Stimulated activated naive CD4-positive, alpha-beta T cell (primary cell): ENCODE data around the gene CYP46A1.

ENCODE experiments used
- DNase-seq, 6 experiments: peaks; one replicate each; lab custom pipeline; 2025; lab: John Stamatoyannopoulos, UW

The CYP46A1 gene

DNA sequence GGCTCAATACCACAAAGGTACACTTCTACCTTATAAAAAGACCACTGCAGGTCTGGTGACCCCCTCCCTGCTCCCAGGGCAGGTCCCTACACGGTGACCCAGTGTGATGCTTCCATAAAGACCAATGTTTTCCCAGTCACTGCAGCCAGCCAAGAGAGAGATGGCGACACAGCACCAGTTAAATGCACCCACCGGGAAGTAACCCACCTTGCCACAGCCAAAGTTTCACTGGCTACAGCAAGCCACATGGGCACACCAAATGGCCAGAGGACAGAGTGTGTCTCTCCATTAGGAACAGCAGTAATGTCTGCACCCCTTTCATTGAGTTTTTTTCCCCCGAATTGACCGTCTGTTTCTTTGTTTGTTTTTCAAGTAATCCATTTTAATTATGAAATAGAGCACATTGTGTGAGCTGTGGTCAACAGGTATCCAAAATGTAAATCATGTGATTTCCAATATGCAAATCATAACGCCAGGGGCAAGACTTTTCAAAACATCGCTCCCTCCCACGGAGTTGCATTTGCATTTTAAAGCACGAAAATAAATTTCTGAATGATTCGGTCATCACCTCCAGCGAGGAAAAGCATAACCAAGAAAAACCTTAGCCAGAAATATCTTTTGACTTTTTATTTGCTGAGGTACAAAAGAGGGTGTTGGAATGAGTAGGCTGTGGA is 60.2 kb downstream of the CYP46A1 start:
- no peak for DNase-seq

DNA sequence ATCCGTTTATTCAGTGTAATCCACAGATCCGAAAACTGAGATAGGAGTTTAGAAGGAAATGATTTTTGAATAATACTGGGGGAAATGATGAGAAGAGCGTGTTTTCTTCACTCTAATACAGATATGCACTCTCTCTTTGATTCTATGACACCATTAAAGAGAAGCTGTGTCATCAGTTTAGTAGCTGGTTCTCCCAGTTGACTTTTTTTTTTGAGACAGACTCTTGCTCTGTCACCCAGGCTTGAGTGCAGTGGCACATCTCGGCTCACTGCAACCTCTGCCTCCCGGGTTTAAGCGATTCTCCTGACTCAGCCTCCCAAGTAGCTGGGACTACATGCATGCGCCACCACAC is 60.8 kb downstream of the CYP46A1 start:
- DNase-seq: no peak

- DNase-seq: no peak
Observed at GRCh38 chr14:99745307-99745951, 61.3 kb downstream of the CYP46A1 start.

DNA sequence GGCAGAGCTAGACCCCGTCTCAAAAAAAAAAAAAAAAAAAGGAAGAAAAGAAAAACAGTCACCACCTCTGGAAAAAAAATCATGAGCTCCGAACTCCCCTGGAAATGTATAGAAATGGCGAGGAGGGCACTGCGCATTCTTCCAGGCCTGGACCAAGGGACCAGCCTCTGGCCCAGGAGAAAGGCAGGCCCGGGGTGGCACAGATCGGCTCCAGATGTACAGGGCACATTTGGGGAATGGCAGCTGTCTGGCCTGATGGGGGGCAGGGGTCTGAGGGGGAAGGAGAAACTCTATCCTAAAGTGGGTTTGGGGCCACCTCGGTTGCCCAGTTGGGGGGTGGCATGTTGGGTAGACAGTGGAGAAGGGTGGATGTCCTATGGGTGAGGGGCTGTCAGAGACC is 63.1 kb downstream of the CYP46A1 start:
- no peak for DNase-seq

GRCh38 chr14:99747582-99748330 is 63.7 kb downstream of the CYP46A1 start:
- no peak for DNase-seq

- no peak for DNase-seq
Observed at GRCh38 chr14:99748529-99748928, 64.4 kb downstream of the CYP46A1 start.

DNA sequence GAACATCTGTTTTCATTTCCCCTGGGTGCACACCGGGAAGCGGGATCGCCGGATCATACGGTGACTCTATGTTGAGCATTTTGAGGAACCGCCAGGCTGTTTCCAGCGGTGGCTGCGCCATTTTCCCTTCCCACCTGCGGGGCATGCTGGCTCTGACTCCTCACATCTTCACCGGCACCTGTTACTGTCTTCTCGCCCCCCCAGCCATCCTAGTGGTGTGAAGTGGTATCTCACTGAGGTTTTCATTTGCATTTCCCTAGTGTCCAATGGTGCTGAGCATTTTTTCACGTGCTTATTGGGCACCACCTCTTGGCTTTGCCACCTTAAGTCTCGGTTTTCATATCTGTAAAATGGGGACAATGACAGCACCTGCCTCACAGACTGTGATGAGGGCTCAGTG is 65.0 kb downstream of the CYP46A1 start:
- DNase-seq: no peak

DNA sequence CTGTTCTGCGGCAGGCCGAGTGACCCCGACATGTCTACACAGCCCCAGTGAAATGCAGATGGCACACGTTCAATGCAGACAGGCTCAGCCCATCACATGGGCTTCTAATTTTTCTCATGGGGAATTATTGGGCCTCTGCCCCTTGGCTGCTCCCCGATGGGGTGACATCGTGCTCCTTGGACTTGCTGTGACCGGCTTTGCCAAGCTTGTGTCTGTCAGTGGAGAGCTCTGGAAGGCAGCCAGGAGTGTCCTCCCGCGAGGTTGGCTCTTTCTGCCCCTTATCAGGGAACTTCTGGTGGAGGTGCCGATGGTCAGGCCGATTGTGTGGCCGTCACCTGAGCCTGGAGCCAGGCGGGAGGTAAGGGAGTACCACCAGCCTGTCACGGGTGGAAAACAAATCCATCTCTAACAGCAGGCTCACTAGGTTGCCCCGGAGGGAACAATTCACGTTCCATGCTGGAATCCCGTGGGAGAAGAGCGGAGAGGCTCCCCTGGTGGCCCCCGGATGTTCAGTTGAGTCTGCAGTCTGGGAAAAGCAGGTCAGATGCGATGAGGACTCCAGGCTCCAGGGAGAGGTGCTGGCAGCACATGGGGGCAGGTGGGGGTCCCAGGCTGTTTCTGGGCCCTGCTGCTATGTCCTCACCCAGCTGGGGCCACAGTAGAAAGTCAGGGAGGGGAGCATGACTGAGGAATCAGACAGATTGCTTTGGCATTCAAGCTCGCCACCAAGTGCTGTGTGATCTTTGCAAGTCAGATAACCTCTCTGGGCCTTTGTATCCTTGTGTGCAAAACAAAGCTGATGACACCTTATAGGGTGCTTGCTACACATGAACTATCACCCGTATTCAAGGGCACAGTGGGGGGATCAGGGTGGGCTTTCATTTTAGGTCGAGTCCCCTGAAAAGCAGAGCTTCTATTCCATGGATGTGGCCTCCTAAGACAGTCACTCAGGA is 65.9 kb downstream of the CYP46A1 start:
- DNase-seq: no peak

DNA sequence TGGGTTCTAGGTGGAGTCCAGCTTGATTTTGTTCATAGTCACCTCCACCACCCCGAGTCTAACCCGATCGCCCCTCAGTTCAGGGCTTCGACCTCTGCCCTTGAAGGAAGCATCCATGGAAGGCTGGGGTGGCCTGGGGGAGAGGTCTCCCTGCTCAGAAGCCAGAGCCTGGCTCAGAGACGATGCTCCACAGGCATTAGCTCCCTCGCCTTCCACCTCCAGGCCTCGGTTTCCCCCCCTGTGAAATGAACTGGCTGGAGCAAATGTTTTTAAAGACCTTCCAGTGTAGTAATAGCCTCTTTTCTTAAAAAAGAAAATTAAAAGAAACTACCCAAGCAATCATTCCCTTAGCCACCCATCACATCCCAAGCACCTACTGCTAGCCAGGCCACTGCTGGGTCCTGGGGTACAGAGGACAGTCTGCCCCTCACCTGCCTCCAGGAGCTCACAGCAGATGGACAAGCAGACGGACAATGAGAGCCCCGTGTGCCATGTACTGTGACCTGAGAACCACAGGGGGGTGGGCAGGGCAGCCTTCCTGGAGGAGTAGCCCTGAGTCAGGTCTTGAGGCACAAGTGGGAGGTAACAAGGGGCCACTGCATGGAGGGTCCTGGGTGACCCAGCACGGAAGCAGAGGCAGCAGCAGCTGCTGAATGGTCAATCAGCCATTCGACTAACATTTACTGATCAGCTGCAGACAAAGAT is 66.8 kb downstream of the CYP46A1 start:
- no peak for DNase-seq

DNA sequence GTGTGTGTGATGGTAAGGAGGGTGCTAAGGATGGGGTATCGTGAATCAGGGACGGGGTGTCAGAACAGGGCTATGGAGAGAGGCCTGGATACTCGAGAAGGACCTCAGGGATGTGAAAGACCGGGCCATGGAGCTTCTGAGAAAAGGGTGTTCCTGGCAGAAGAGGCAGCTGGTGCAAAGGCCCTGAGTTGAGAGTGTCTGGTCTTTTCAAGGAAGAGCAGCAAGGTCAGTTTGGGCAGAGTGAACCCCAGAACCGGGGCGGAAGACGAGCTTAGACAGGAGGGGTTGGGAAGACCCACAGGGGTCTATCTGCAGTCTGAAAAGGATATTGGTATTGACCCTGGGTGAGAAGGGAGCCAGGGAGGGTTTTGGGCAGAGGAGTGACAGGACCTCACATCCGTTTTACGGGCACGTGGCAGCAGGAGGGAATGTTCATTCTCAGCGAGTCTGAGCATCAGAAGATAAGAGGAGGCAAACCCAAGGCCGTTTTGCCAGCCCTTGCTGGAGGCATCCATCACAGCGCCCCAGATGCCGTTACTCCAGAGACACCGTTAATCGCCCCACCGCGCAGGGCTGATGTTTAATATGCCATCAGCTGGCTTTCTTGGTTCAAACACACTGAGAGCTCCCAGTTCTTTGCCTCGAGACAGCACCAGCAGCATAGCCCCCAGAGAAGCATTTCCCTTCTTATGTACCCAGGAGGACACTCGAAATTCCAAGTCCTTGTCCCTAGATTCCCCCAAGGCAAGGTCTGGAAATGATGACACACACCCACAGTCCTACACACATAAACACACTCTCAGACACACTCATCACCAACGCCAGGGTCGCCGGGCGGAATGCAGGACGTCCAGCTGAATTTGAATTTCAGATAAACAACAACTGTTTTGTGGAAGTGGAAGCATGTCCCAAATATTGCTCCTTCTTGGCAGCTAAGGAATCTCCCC is 67.7 kb downstream of the CYP46A1 start:
- no peak for DNase-seq

DNA sequence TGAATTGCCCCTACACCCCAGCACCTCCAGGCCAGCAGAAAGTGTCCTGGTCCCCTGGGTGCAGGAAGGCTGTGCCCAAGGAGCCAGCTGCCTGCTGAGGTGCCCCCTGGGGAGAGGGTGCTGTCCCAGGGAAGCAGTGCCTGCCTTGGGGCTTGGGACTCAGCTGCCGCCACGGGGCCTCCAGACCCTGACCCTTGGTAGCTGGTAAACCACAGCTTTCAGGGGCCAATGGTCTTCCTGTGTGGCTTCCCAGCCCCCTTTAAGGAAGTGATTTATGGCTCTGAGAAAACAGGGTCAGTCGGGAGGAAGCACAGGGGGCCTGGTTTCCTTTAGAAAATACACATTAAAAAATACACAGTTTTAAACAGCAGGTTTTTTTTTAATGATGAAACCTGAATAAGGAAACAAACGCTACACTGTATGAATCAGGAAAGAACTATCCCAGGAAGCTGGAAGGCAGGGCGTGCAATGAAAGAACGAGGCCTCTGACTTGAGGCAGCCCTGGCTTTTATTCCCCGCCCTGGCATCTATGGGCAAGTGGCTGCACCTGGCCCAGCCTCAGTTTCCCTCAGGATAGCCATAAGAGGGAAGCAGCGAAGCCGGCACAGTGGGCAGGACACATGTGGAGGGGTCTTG is 68.5 kb downstream of the CYP46A1 start:
- no peak for DNase-seq

DNA sequence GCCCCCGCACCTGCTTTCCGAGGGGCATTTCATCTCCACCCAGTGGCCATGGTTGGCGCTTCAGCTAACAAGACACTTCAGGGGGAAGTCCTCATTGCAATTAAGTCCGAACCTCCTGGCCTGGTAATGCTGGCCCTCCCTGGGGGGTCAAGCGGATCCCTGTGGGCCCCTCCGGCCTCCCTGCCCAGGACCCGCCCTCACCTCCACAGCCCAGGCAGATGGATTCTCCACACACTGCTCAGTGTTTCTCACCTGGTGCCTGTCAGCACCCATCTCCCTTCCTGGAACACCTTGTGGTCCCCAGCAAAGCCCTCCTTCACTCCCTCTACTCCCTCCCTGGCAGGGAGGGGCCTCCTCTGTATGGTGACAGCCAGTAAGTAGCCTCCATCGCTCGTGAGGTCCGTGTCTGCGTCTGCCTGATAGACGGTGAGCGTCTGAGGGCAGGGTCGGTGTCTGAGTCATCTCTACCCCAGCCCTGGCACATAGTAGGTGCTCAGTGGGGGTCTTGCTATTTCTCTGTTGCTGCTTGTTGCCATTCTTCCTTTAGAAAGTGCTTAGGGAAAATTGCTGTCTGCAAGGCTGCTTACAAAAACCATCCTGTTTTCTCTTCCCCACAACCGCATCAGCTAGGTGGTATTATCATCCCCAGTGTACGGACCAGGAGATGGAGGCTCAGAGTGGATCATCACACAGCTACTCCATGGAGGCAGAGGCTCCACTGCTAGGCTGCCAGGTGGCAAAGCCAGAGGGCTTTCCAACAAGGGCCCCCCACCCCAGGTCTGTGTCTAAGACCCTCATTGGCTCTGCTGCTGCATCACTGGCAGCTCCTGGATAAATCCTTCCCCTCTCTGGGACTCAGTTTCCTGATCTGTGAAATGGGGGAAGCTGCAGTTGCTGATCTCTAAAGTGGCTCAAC is 69.4 kb downstream of the CYP46A1 start:
- DNase-seq: no peak

DNA sequence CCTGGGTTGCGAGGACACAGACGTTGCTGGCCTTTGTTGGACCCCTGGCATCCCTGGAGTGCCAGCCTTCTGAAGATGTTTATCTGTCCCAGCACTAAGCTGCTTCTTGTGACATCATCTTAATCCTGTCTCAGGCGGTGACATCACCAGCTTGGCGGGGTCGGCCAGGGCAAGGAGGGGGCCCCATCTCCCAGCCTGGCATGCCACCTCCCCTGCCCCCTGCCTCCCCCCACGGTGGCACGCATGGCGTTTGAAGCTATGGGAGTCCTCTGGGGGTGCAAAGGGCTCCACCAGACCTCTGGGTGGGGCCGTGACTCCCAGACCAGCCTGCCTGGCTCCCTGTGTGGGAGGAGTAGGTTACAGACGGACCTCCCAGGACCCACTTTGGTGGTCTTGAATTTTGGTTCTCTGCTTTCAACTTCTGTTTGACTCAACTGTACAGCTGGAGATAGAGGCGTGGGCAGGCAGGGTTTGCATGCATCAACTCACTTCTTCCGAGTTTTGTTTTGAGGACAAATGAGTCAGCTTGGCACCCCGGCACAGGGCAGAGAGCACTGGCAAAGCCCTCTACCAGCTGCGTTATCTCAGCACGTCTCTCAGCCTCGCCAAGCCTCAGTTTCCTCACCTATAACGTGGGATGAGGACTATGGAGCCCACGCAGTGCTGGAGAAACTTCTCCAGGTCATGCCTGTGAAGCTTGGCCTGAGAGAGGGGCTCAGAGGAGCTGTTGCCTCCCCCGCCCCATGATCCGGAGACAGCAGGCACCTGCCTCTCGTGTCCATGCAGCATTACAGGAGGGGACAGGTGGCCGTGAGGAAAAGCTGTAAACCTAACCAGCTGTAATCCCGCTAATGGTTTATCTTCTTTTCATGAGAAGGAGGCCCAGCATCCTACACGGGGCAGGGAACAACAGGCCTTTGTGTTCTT is 70.3 kb downstream of the CYP46A1 start:
- no peak for DNase-seq

GRCh38 chr14:99755068-99755405 is 70.9 kb downstream of the CYP46A1 start:
- no peak for DNase-seq

DNA sequence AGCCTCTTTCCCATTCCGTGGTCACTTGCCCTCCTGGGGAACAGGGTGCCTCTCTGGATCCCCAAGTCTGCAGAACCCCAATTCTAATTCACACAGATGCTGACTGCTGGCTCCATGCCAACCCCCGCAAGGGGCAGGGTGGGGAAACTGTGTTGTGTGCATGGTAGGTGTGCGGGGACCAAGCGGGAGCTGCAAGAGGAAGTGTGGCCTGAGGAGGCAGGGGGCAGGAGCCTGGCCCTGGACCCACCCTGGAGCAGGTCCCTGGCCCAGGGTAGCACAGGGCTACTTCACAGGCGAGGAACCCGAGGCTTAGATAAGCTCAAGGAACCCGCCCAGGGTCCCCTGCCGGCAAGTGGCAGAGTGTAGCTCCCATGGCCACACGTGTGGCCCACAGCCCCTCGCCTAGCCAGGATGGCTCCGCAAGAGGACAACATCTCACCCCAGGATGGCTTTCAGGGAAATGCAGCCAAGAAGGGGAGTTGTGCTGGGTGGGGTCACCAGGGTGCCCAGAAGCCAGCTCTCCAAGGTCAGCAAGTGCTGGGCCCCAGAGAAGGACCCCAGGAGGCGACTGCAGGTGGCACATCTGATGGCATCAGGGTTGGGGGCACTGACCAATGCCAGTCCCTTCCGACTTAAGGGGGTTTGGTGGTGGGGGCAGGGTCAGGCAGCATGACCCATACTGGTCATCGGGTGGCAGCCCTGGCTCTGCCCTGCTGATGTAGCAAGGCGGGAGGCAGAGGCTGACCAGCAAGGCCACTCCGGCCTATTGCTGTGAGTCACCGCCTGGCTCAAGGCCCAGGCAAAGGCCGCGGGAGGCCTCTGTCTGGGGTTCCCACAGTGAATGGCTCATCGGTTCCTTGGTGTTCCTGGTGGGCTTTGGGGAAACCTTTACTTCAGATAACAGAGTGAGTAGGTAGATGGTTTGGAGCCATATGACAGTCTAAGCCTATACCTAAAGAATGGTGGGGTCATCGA is 71.8 kb downstream of the CYP46A1 start:
- no peak for DNase-seq

GRCh38 chr14:99756796-99757195 is 72.7 kb downstream of the CYP46A1 start:
- DNase-seq: no peak
